ENCODE measurements around the gene CSPG4. TPM values are rescaled to one million over a fixed set of nuclear protein-coding genes. Genes with fewer than 3 reads are reported as not detected.
"Not testable (repeated sequence)": the region's sequence is repeated elsewhere in the genome, so short reads cannot be mapped to it uniquely, and the experiment has no call there.

The CSPG4 gene
- total RNA-seq, 6 experiments from 2014 or later: 0.12 to 0.29 (median 0.20) TPM

DNA sequence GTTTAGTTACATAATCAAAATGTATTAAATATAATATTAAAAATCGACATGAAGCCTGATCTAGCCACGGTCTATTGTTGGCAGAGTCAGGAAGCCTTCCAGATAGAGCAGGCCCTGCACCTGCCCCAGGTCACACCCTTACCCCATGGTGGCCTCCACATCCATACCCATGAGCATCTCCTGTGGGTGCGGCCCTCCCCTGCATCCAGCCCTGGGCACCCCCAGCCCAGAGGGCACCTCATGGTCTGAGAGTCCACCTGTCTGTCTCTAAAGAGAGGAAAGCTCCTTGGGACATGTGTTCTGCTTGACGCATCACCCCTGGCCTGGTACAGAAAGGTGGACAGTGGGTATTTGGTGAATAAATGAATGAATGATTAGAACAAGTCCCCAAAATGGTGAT lies 37.2 kb upstream of the CSPG4 start:
- Histone ChIP-seq H3K27me3 (no peaks in the 10 kb centered on the region), H3K27ac (no peak overlapping the region), H3K9me3 (no peaks in the 10 kb centered on the region), H3K36me3 (no peaks in the 10 kb centered on the region), H3K4me1 (no peaks in the 10 kb centered on the region), H3K4me3 (no peak overlapping the region)
- 96% methylated on average over 3 of the region's 4 CpGs for WGBS (ENCODE audit: insufficient coverage, low coverage, low lambda C conversion rate, missing lambda C conversion rate)
- no peak for TF ChIP-seq POLR2A (IDR thresholded peaks at IDR 0.05)
- TF ChIP-seq CTCF (IDR thresholded peaks at IDR 0.05): no peak
- intact Hi-C loops (cut with DNase I): no loop called here
- peak in 1 of 3 donors; percentile 25 for DNase-seq
- ATAC-seq: no peak

DNA sequence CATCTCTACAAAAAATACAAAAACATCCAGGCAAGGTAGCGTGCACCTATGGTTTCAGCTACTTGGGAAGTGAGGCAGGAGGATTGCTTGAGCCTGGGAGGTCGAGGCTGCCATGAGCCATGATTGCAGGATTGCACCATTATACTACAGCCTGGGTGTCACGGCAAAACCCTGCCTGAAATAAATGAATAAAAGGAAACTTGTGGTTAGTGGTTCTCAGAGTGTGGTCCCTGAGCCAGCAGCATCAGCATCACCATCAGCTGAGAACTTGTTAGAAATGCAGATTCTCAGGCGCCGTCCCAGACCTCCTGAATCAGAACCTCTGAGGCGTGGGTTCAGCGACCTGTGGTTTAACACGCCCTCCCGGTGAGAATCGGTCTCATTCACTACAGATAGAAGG lies 36.2 kb upstream of the CSPG4 start:
- H3K4me3 ChIP-seq; H3K36me3 ChIP-seq; ATAC-seq; H3K9me3 ChIP-seq; H3K4me1 ChIP-seq; H3K27me3 ChIP-seq; H3K27ac ChIP-seq; intact Hi-C loops (cut with DNase I): not testable (repeated sequence)
- DNase-seq: peak in 1 of 3 donors; percentile 3
- 88% methylated on average over 1 of the region's 10 CpGs for WGBS (ENCODE audit: insufficient coverage, low coverage, low lambda C conversion rate, missing lambda C conversion rate)

GRCh38 chr15:75747121-75747520 lies 34.5 kb upstream of the CSPG4 start:
- H3K27ac ChIP-seq; H3K36me3 ChIP-seq; H3K4me3 ChIP-seq; ATAC-seq; H3K27me3 ChIP-seq; intact Hi-C loops (cut with DNase I); H3K4me1 ChIP-seq; H3K9me3 ChIP-seq: not testable (repeated sequence)
- peak in 1 of 3 donors; percentile 3 for DNase-seq
- whole genome bisulfite sequencing (ENCODE audit: insufficient coverage, low coverage, low lambda C conversion rate, missing lambda C conversion rate): 96% methylated on average over 5 of the region's 5 CpGs

DNA sequence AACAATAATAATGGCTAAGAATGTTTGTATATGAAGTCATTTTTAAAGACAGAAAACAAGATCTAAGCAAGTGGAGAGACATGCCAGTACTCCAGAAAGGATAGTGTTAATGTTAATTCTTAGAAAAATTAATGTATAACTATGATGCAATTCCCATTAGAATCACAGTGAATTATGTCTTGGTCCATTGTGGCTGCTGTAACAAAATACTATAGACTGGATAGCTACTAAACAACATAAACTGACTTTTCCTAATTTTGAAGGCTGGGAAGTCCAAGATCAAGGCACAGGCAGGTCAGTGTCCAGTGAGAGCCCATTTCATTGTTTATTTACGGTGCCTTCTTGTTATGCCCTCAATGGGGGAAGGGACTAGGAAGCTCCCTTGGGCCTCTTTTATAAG lies 32.7 kb upstream of the CSPG4 start:
- 100% methylated on average over 1 of the region's 1 CpG for WGBS (ENCODE audit: insufficient coverage, low coverage, low lambda C conversion rate, missing lambda C conversion rate)
- intact Hi-C loops (cut with DNase I): no loop called here
- Histone ChIP-seq H3K36me3 (no peaks in the 10 kb centered on the region), H3K9me3 (no peaks in the 10 kb centered on the region), H3K27me3 (no peaks in the 10 kb centered on the region), H3K4me3 (no peak overlapping the region), H3K4me1 (no peaks in the 10 kb centered on the region), H3K27ac (no peak overlapping the region)
- TF ChIP-seq POLR2A (IDR thresholded peaks at IDR 0.05): no peak
- no peak for TF ChIP-seq CTCF (IDR thresholded peaks at IDR 0.05)
- no peak for ATAC-seq
- no peak for DNase-seq

GRCh38 chr15:75742346-75742745 lies 29.7 kb upstream of the CSPG4 start:
- intact Hi-C loops (cut with DNase I); DNase-seq: not testable (repeated sequence)
- 83% methylated on average over 1 of the region's 4 CpGs for WGBS (ENCODE audit: insufficient coverage, low coverage, low lambda C conversion rate, missing lambda C conversion rate)

DNA sequence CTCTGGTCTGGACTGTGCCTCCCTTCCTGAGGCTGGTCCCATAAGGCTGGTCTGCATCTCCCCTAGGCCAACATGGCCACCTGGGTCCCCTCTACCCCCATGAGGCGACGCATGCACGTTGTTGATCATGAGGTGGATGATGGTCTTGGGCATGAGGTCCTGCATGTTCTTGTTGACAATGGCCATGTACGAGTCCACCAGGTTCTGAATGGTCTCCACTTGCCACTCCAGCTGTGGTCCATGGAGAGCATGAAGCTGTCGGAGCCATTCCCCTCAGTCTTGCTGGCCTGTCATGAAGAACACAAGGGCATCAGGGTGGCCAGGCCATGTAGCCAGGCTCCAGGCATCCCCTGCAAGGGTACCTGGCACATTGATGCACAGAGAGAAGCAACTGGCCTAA lies 27.1 kb upstream of the CSPG4 start:
- no peak for TF ChIP-seq CTCF (IDR thresholded peaks at IDR 0.05)
- TF ChIP-seq POLR2A (IDR thresholded peaks at IDR 0.05): no peak

More at GRCh38 chr15:75742346-75742745, 29.7 kb upstream of the CSPG4 start:
- ATAC-seq, H3K4me3 ChIP-seq, H3K27ac ChIP-seq, H3K9me3 ChIP-seq, H3K27me3 ChIP-seq, H3K4me1 ChIP-seq, H3K36me3 ChIP-seq: not testable (repeated sequence)

More for the DNA sequence above, 27.1 kb upstream of the CSPG4 start:
- Histone ChIP-seq H3K9me3 (no peaks in the 10 kb centered on the region), H3K36me3 (no peaks in the 10 kb centered on the region), H3K27ac (no peak overlapping the region), H3K4me3 (no peak overlapping the region), H3K4me1 (no peaks in the 10 kb centered on the region), H3K27me3 (no peaks in the 10 kb centered on the region)
- WGBS (ENCODE audit: insufficient coverage, low coverage, low lambda C conversion rate, missing lambda C conversion rate): 100% methylated on average over 1 of the region's 5 CpGs
- intact Hi-C loops (cut with DNase I): no loop called here
- ATAC-seq (no peak), DNase-seq (peak in 2 of 3 donors; percentile 13 to 38)

Data from right lobe of liver (tissue), 6 donors.